ENCODE data around the gene TGM5.

DNA sequence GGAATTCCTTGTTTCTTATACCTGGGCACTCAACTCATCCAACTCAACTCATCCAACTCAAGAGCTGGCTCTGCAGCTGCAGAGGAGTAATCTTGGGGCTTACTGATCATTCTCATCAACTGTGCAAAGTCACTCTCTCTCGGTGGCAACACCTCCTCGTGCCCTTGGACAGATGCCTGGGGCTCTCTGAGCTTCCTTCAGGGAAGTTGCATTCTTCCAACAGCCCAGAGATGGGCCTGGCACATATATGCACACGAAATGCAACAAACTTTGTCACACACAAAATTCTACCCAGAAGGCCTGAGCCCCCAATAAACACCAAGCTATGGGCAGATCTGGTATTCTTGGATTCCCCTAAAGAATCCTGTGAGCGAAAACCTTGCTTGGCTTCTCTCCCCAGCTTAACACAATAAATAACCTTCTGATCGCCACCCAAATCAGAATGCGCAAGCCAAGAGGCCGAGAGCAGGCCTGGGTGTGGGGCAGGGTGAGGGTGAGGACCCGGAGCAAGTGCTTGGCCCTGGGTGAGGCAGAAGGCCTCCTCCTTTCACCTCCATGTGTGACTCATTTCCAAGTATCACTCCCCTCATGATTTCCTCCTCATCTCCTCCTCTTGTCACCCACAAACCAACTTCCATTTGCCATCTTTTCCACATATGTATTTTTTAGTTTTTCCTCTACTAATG lies 15.4 kb downstream of the TGM5 start:
- TF ChIP-seq, protein P1, sequence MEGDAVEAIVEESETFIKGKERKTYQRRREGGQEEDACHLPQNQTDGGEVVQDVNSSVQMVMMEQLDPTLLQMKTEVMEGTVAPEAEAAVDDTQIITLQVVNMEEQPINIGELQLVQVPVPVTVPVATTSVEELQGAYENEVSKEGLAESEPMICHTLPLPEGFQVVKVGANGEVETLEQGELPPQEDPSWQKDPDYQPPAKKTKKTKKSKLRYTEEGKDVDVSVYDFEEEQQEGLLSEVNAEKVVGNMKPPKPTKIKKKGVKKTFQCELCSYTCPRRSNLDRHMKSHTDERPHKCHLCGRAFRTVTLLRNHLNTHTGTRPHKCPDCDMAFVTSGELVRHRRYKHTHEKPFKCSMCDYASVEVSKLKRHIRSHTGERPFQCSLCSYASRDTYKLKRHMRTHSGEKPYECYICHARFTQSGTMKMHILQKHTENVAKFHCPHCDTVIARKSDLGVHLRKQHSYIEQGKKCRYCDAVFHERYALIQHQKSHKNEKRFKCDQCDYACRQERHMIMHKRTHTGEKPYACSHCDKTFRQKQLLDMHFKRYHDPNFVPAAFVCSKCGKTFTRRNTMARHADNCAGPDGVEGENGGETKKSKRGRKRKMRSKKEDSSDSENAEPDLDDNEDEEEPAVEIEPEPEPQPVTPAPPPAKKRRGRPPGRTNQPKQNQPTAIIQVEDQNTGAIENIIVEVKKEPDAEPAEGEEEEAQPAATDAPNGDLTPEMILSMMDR (IDR thresholded peaks at IDR 0.05; ENCODE audit: low read depth, low read length, poor library complexity, severe bottlenecking) = no peak
- TF ChIP-seq EZH2phosphoT487 (IDR thresholded peaks at IDR 0.05; ENCODE audit: borderline replicate concordance, low read length) = no peak

Measured in DOHH2 (cell line).